ENCODE results near the gene TSACC. TPM values are rescaled to one million over a fixed set of nuclear protein-coding genes. Genes with fewer than 3 reads are reported as not detected.

The TSACC gene
- not detected in 2 replicates for total RNA-seq

GRCh38 chr1:156338180-156338976 lies at the start of gene TSACC, which contains the start of gene CCT3:
TSACC (plus strand) TSS chr1:156338526; CDS start chr1:156339758, 1,232 bp downstream.
CCT3 (minus strand) TSS chr1:156338292; CDS start chr1:156338184, 108 bp downstream.

GRCh38 chr1:156295391-156295947 lies 42.9 kb upstream of the TSACC start, which contains the start of gene GLMP:
GLMP (minus strand) TSS chr1:156295679; CDS start chr1:156295645, 34 bp downstream.

GRCh38 chr1:156298852-156299357 lies 39.4 kb upstream of the TSACC start, which contains the start of gene VHLL:
VHLL (minus strand) TSS chr1:156299307; CDS start chr1:156299189, 118 bp downstream.

GRCh38 chr1:156368889-156369684 lies 30.8 kb downstream of the TSACC start, which contains the start of gene RHBG:
RHBG (plus strand) TSS chr1:156369211; CDS start chr1:156369250, 39 bp downstream.

Other genes with a start within 250 kb of the TSACC start
- 2,412 and 2,559 TPM in 2 replicates for gene LMNA, start 223.8 kb upstream of the TSACC start, total RNA-seq
- gene SEMA4A, start 184.9 kb upstream of the TSACC start, total RNA-seq = 3.0 and 6.8 TPM in 2 replicates
- gene SLC25A44, start 144.4 kb upstream of the TSACC start, total RNA-seq = 9.2 and 10.1 TPM in 2 replicates
- 28.5 and 29.5 TPM in 2 replicates for gene PMF1, start 125.5 kb upstream of the TSACC start, total RNA-seq
- gene BGLAP, start 96.3 kb upstream of the TSACC start, total RNA-seq = 0.13 TPM in 1 of 2 replicates, not detected in the other
- gene PAQR6, start 90.5 kb upstream of the TSACC start, total RNA-seq = 0.26 and 0.44 TPM in 2 replicates
- gene SMG5, start 55.7 kb upstream of the TSACC start, total RNA-seq = 31.1 and 35.0 TPM in 2 replicates
- gene TMEM79, start 54.2 kb upstream of the TSACC start, total RNA-seq = 1.1 and 1.6 TPM in 2 replicates
- gene GLMP, start 42.8 kb upstream of the TSACC start, total RNA-seq = 67.9 and 83.3 TPM in 2 replicates
- gene VHLL, start 39.2 kb upstream of the TSACC start, total RNA-seq = 0.26 TPM in 1 of 2 replicates, not detected in the other
- gene CCT3, start 234 bp upstream of the TSACC start, total RNA-seq = 291 and 402 TPM in 2 replicates
- gene RHBG, start 30.7 kb downstream of the TSACC start, total RNA-seq = not detected in 2 replicates
- 6.3 and 13.2 TPM in 2 replicates for gene MEF2D, start 162.2 kb downstream of the TSACC start, total RNA-seq
- gene IQGAP3, start 234.0 kb downstream of the TSACC start, total RNA-seq = 18.8 and 25.0 TPM in 2 replicates
- gene TTC24, start 241.2 kb downstream of the TSACC start, total RNA-seq = not detected in 2 replicates